Upper lobe of left lung (tissue), 6 donors: ENCODE measurements around the gene TMEM31. TPM values are rescaled to one million over a fixed set of nuclear protein-coding genes. Genes with fewer than 3 reads are reported as not detected.
A peak's percentile ranks its signal among the peaks of the same experiment; 100 is the strongest.

Source experiments
- ATAC-seq, 2 donors: fragments of 200-7000 bp; cut with Tn5 transposase; one replicate each; pipeline ENCODE4 v1.9.1; 2022; ENCODE audit warnings: mild to moderate bottlenecking in 2 of 2, moderate library complexity in 2 of 2; ENCODE audit not compliant: low FRiP score in 2 of 2
- DNase-seq, 2 donors: peaks; one replicate each; pipeline ENCODE4 v3.0.0-alpha.2; 2019 to 2020
- H3K27ac ChIP-seq, 4 donors: fragments of 200-600 bp; sonication (generic); one replicate each; pipeline ENCODE4 v1.5.1; 2016 to 2019
- H3K27me3 ChIP-seq, 4 donors: fragments of 200-600 bp; sonication (generic); one replicate each; pipeline ENCODE4 v1.5.1; 2017 to 2019
- H3K36me3 ChIP-seq, 4 donors: fragments of 200-600 bp; sonication (generic); one replicate each; pipeline ENCODE4 v1.5.1; 2016 to 2019
- H3K4me1 ChIP-seq, 4 donors: fragments of 200-600 bp; sonication (generic); one replicate each; pipeline ENCODE4 v1.5.1; 2018 to 2019
- H3K4me3 ChIP-seq, 4 donors: fragments of 200-600 bp; sonication (generic); one replicate each; pipeline ENCODE4 v1.5.1; 2017 to 2019; ENCODE audit warnings: mild to moderate bottlenecking in 2 of 4, moderate library complexity in 1 of 4
- H3K9me3 ChIP-seq, 4 donors: fragments of 200-600 bp; sonication (generic); one replicate each; pipeline ENCODE4 v1.5.1; 2018 to 2019
- CTCF ChIP-seq, 6 experiments: fragments of 450-650 bp in 4 of 6; fragments of 200-600 bp in 2 of 6; sonication (generic) in 2 of 6; IDR thresholded peaks; one replicate each; pipeline ENCODE4 v1.5.1; 2016 to 2019; ENCODE audit warnings: antibody characterized with exemption in 6 of 6
- EP300 ChIP-seq, 4 donors: sonication (generic); formaldehyde crosslinking; IDR thresholded peaks; one replicate each; pipeline ENCODE4 v1.5.1; 2017; ENCODE audit warnings: antibody characterized with exemption in 4 of 4, control low read depth in 2 of 4
- POLR2A ChIP-seq, 4 donors: fragments of 450-650 bp; IDR thresholded peaks; one replicate each; pipeline ENCODE4 v1.5.1; 2016 to 2017; ENCODE audit warnings: antibody characterized with exemption in 4 of 4, mild to moderate bottlenecking in 2 of 4
- POLR2AphosphoS5 ChIP-seq, 2 donors: sonication (generic); formaldehyde crosslinking; IDR thresholded peaks; one replicate each; pipeline ENCODE4 v1.5.1; 2017; ENCODE audit warnings: antibody characterized with exemption in 2 of 2
- WGBS, 2 donors: methylation state at CpG; one replicate each; pipeline ENCODE4 v1.1.5; 2017 to 2018; 5-methylcytosine and 5-hydroxymethylcytosine counted together
- total RNA-seq, 6 donors: library from RNA; depleted of rRNA in 4 of 6; stranded (reverse); fragments of >200 nt in 4 of 6; gene quantifications; one replicate each; pipeline versions ENCODE4 v1.1.0 to v1.2.1, GENCODE V29; 2016 to 2021
- donor health status: DM: no; HTN: no; CAD: no; lungs with moderate emphysema.
- donor health status: DM: no; HTN: yes; CAD: no; lungs with severe emphysema.

The TMEM31 gene
- total RNA-seq, 6 donors from 2014 or later = not detected

GRCh38 chrX:103674531-103675454 is 35.9 kb upstream of the TMEM31 start:
- no peak overlapping the region for H3K27ac ChIP-seq
- no peaks in the 10 kb centered on the region for H3K4me1 ChIP-seq
- peaks cover 0 to 41% (median 9%) of the 10 kb centered on the region in 4 donors for H3K36me3 ChIP-seq
- no peaks in the 10 kb centered on the region for H3K27me3 ChIP-seq
- H3K4me3 ChIP-seq = no peak overlapping the region
- no peak for ATAC-seq
- 69 to 88% methylated on average over 8 of the region's 8 CpGs for WGBS, 2 donors
- no peak for DNase-seq
- H3K9me3 ChIP-seq = no peaks in the 10 kb centered on the region
- TF ChIP-seq POLR2A (IDR thresholded peaks at IDR 0.05) (no peak), CTCF (IDR thresholded peaks at IDR 0.05) (no peak), EP300 (IDR thresholded peaks at IDR 0.05) (no peak), POLR2AphosphoS5 (IDR thresholded peaks at IDR 0.05) (no peak)

GRCh38 chrX:103678199-103678993 is 32.3 kb upstream of the TMEM31 start:
- Histone ChIP-seq H3K9me3 (no peaks in the 10 kb centered on the region), H3K36me3 (peaks cover 0 to 53% (median 10%) of the 10 kb centered on the region in 4 donors), H3K27me3 (no peaks in the 10 kb centered on the region), H3K27ac (no peak overlapping the region), H3K4me1 (no peaks in the 10 kb centered on the region), H3K4me3 (no peak overlapping the region)
- ATAC-seq (no peak), DNase-seq (no peak)
- TF ChIP-seq POLR2A (IDR thresholded peaks at IDR 0.05) (no peak), EP300 (IDR thresholded peaks at IDR 0.05) (no peak), CTCF (IDR thresholded peaks at IDR 0.05) (no peak), POLR2AphosphoS5 (IDR thresholded peaks at IDR 0.05) (no peak)
- 78 to 85% methylated on average over 5 of the region's 5 CpGs for WGBS, 2 donors

- TF ChIP-seq POLR2AphosphoS5 (IDR thresholded peaks at IDR 0.05) (no peak), POLR2A (IDR thresholded peaks at IDR 0.05) (no peak), CTCF (IDR thresholded peaks at IDR 0.05) (no peak), EP300 (IDR thresholded peaks at IDR 0.05) (no peak)
- Histone ChIP-seq H3K4me1 (peaks cover 0 to 7% (median 0%) of the 10 kb centered on the region in 4 donors), H3K4me3 (no peak overlapping the region), H3K9me3 (no peaks in the 10 kb centered on the region), H3K36me3 (peaks cover 0 to 45% (median 10%) of the 10 kb centered on the region in 4 donors), H3K27ac (no peak overlapping the region), H3K27me3 (no peaks in the 10 kb centered on the region)
- WGBS, 2 donors = 75 to 84% methylated on average over 2 of the region's 2 CpGs
- no peak for ATAC-seq
- no peak for DNase-seq
These were observed 29.3 kb upstream of the TMEM31 start for GRCh38 chrX:103681443-103681842.

- peak overlapping the region in 2 of 4 donors; percentile 91 to 96 for H3K27ac ChIP-seq
- WGBS, 2 donors = 19 to 43% methylated on average over 5 of the region's 5 CpGs
- ATAC-seq = no peak
These were observed 25.3 kb upstream of the TMEM31 start for GRCh38 chrX:103685396-103685795.

More at GRCh38 chrX:103685396-103685795, 25.3 kb upstream of the TMEM31 start:
- no peaks in the 10 kb centered on the region for H3K9me3 ChIP-seq
- peaks cover 0 to 15% (median under 1%) of the 10 kb centered on the region in 4 donors for H3K36me3 ChIP-seq
- peak overlapping the region in 3 of 4 donors; percentile 45 to 64 (median 60) for H3K4me3 ChIP-seq
- TF ChIP-seq POLR2A (IDR thresholded peaks at IDR 0.05) (no peak), POLR2AphosphoS5 (IDR thresholded peaks at IDR 0.05) (no peak), EP300 (IDR thresholded peaks at IDR 0.05) (no peak), CTCF (IDR thresholded peaks at IDR 0.05) (no peak)
- no peak for DNase-seq
- peaks cover 0 to 7% (median 0%) of the 10 kb centered on the region in 4 donors for H3K4me1 ChIP-seq
- no peaks in the 10 kb centered on the region for H3K27me3 ChIP-seq
